HG03354 (cell line): ENCODE data around the gene RNFT2.

Experiments used
- ATAC-seq: cut with Tn5 transposase; IDR thresholded peaks from one replicate; pipeline ENCODE4 v1.9.1; 2021; ENCODE audit warnings: mild to moderate bottlenecking; ENCODE audit not compliant: unreplicated experiment, poor library complexity, severe bottlenecking

The RNFT2 gene

GRCh38 chr12:116884871-116885270 lies 146.8 kb downstream of the RNFT2 start:
- no peak for ATAC-seq

- peak; percentile 43 for ATAC-seq
Observed at GRCh38 chr12:116885491-116885890, 147.4 kb downstream of the RNFT2 start.

- no peak for ATAC-seq
Observed at GRCh38 chr12:116887244-116887643, 149.1 kb downstream of the RNFT2 start.

- ATAC-seq, result no peak
Observed at GRCh38 chr12:116887897-116888296, 149.8 kb downstream of the RNFT2 start.

GRCh38 chr12:116890330-116890729 lies 152.2 kb downstream of the RNFT2 start:
- no peak for ATAC-seq

GRCh38 chr12:116891019-116891418 lies 152.9 kb downstream of the RNFT2 start:
- ATAC-seq, result no peak

- ATAC-seq, result no peak
Observed at GRCh38 chr12:116892349-116893140, 154.4 kb downstream of the RNFT2 start.

GRCh38 chr12:116894913-116895312 lies 156.8 kb downstream of the RNFT2 start:
- no peak for ATAC-seq

- ATAC-seq, result no peak
Observed at GRCh38 chr12:116896411-116896924, 158.4 kb downstream of the RNFT2 start.

GRCh38 chr12:116897476-116897875 lies 159.4 kb downstream of the RNFT2 start:
- no peak for ATAC-seq

GRCh38 chr12:116898669-116899068 lies 160.6 kb downstream of the RNFT2 start:
- ATAC-seq, result no peak

GRCh38 chr12:116901612-116902011 lies 163.5 kb downstream of the RNFT2 start:
- ATAC-seq, result no peak
